Hypothalamus (tissue), 51 donors: ENCODE data around the gene STYXL1.

Experiments used
- DNase-seq, 51 donors: peaks; one replicate each; lab custom pipeline; 2025; lab: John Stamatoyannopoulos, UW

The STYXL1 gene

GRCh38 chr7:75982306-75983064 is 65.3 kb downstream of the STYXL1 start:
- no peak for DNase-seq

DNA sequence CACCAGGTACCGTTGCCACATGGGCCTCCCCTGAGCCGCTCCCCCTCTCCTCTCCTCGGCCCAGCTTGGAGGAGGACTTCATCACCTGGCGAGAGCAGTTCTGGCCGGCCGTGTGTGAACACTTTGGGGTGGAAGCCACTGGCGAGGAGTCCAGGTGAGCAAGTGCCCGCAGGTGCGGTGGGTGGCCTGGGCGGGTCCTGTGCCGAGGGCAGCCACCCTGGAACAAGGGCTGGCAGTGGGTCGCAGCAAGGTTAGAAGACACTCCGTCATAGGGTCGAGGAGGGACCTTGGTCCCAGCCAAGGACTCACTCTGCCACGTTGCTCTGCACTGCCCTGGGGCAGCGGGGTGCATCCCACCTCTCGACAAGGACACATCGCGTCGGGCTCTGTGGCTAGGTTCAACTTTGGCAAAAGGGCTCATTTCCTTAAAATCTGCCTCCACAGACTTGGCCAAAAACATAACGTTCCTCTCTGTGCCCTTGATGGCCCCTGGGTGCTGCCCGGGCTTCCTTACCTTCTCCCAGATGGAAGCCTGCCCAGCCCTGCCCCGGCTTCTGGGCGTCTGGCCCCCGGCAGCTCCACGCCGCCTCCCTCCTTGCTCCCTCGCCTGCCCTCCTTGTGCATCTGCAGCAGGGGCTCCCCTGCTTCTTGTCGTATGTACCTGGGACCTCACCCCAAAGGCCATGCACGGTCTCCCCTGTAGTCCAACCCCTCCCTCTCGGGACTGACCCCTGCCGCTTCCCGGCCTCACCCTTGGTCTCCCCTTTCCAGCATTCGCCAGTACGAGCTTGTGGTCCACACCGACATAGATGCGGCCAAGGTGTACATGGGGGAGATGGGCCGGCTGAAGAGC is 66.1 kb downstream of the STYXL1 start:
- DNase-seq, result no peak

DNA sequence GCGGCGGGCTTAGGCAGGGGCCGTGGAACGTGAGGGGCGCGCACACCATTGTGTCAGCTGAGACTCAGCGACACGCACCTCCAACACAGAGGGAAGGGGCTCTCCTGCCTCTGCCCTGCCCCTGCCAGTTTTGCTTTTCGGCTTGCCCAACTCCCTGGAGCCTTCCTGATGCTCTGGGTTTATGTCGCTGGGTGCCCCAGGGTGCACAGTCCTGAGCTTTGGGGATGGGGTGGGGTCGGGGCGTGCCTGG is 66.7 kb downstream of the STYXL1 start:
- DNase-seq, result no peak

GRCh38 chr7:75980430-75981202 is 67.2 kb downstream of the STYXL1 start:
- no peak for DNase-seq

GRCh38 chr7:75979759-75980429 is 67.9 kb downstream of the STYXL1 start:
- DNase-seq, result no peak

- peak in 1 of 51 donors; percentile 17 for DNase-seq
Observed at GRCh38 chr7:75977743-75978142, 70.1 kb downstream of the STYXL1 start.

DNA sequence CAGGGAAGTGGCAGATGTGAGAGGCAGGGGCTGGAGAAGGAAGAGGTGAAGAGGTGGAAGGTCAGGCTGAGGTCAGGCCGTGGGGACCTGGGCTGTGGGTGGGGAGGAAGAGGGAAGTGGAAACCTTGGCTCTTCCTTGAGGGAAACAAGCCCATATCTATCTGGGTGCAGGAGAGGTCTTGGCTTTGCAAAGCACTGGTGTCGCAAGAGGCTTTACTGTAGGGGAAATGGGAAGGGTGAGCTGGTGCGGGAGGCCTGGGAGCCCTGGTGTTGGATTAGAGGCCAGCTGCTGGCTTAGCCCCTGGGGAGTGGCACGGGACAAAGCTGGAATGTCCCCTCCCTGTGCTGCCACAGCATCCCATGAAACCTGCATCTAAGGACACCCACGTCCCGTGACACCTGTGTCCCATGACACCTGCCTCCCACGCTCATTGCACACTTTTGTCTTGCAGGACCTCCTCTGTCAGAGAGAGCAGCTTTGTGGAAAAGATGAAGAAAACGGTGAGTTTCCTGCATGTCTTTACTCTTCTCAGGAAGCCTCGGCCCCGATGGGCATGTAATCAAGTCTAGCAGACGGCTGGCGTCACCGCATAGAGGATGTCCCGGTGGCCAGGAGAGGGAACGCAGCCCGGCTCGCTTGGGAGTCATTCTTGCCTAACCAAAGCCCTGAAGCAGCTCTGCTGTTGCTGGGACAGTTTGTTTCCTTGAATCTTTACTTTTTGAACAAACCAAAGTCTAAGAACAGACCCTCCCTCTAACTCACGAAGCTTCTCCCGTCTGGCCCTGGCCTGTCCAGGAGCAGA is 75.6 kb downstream of the STYXL1 start:
- no peak for DNase-seq

GRCh38 chr7:75971309-75971960 is 76.4 kb downstream of the STYXL1 start:
- DNase-seq, result no peak

DNA sequence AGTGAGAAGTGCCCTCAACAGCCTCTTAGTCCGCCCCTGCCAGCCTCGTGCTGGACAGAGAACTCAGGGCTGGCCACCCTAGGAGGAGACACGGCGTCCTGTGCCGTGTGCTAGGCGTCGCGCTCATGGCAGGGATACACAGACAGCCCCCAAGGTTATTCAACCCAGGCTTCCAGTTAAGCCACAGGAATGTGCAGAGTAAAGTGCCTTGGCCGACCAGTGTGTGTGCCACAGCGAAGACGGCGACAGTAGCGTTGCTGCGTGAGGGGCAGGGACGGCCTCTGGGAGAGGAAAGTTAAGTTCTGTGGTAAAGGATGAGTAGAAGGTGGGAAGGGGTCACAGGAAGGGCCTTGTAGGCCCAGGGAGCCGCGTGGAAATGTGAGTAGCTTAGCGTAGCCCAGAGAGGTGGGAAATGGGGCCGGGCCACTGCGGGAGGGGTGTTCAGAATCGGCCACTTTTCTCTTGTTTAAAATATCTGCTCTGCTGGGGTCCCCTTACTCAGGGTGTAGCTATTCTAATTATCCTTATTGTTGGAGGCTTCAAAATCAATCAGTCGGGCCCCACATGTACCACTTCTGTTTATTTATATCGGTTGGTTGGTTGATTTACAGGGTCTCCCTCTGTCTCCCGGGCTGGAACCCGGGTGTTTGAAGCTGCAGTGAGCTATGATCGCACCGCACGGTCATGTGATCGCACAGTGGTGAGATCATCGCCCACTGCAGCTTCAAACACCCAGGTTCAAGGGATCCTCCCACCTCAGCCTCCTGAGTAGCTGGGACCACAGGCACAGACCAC is 77.9 kb downstream of the STYXL1 start:
- no peak for DNase-seq

DNA sequence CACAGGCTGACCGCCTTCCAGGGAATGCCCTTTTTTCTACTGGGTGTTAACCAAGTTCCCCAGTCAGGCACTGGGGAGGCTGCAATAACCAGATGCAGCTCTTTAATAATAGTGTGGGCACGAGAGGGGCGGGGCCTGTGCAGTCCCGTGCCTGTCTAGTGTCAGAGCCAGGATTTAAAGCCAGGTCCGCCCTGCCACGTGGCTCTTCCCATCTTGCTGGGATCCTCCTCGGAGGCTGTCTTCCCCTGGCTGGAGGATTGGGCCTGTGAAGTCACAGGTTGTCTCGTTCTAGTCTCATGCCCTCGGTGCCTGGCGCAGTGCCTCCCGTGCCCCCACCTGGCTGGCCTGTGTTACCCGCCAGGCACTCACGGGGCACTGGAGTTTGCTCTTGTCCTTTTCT is 78.6 kb downstream of the STYXL1 start:
- DNase-seq, result peak in 3 of 51 donors; percentile 38 to 41 (median 41)

DNA sequence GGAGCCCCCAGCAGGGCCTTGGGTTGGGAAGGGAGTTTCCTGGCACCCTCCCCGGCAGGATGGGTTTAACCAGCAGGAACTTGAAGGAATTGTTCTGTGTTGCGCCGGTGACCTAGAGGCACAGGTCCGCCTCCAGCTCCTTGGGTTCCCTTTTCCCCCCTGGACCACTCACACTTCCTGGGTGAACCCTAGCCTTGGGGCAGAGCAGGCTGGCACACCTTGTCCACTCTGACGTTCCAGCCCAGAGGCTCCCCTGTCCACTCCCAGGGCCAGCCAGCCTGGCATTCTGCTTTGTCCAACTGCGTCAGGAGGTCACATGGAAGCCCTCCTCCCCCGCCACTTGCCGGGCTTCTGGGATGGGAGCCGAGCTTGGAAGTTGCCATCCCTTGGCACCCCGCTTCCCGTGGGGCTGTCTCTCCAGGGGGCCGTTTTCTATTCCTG is 79.2 kb downstream of the STYXL1 start:
- peak in 40 of 51 donors; percentile 23 to 87 (median 68) for DNase-seq

DNA sequence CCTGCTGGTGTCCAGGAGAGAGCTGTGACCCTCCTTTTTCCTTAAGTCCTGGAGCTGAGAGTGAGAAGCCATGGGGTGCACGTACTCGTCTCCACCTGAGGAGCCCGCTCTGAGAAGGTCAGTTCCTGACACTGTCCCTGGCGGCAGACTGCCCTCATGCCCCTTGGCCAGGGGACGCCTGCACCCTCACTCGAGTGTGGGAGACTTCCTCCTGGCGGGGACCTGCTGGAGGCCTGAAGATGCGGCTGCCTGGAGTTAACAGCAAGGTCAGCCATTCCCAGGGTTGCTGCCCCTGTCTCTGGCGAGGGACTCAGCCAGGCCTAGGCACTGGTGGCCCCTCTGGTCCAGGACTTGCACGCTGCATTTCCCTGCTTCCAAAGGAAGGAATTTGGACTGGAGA is 79.8 kb downstream of the STYXL1 start:
- DNase-seq, result no peak

DNA sequence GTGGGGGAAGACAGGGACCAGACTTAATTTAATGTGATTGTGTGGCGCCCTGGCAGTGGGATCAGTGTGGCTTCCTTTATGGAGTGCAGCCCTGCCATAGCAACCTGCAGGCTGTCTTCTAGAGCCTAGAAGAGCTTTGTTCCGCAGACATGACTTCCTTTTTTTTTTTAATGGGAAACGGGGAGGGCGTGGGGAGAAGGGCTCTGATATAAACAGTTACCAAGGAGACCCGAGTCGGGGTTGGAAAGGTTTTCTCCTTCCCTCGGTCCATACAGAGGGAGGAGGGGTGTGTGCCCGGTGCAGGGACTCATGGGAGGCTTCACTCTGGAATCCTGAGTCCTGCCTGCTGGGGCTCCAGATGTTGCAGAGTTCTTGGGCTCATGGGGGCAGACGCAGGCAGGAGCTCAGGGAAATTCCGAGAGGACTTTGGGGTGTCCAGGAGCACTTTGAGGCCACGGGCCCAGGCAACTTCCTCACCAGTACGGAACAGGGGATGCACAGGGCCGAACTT is 80.3 kb downstream of the STYXL1 start:
- peak in 9 of 51 donors; percentile 14 to 55 (median 34) for DNase-seq

- DNase-seq, result peak in 1 of 51 donors; percentile 55
Observed at GRCh38 chr7:75967055-75967454, 80.7 kb downstream of the STYXL1 start.

DNA sequence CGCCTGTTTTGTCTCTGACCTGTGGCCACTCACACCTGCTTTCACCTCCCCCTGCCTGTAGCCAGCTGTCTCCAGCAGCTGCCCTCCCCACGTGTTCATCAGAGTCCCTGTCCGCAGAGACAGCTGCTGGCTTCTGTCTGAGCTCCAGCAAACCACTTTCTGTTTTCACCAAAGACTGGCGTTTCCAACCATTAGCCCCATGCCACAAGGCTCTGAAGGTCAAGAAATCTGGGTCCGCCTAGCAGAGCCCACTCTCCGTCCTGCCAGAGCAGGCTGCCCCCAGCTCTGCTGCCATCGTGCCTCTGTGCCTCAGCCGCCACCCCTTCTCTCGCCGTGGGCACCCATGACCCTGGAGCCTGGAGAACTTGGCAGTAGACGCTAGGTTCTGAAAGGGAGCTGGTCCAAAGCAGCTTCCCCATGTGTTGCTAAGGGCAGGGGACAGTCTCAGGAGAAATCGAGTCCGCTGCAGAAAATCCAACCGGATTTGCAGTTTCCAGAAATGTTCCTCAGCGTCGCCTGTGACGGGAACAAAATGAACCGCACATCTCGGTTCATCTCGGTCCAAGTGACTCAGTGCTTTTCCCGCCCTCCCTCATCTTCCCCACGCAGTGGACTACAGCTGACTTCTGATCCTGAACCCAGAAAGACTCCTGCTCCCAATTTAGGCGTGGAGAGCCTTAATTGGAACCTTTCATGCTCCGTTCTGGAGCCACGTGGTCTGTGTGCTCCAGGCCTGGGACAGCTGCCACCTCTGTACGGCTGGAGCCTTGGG is 81.4 kb downstream of the STYXL1 start:
- DNase-seq, result peak in 26 of 51 donors; percentile 17 to 69 (median 48)

DNA sequence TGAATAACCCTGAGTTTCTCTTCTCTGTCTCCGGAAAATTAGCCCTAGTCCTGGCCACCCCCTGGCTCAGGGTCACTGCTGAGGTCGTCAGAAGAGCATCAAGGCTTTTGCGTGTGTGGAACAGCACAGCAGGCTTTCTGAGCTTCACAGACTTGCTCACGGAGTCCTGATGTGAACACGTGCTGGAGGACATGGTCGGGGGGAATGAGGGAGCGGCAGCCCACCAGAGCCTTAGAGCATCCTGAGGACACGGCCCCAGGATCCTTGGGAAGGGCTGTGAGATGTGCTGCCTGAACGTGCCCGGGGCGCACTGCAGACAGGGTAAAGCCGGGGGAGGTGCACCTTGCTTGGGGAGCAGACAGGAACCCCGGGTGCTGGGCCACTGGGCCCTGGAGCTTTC is 82.2 kb downstream of the STYXL1 start:
- no peak for DNase-seq

DNA sequence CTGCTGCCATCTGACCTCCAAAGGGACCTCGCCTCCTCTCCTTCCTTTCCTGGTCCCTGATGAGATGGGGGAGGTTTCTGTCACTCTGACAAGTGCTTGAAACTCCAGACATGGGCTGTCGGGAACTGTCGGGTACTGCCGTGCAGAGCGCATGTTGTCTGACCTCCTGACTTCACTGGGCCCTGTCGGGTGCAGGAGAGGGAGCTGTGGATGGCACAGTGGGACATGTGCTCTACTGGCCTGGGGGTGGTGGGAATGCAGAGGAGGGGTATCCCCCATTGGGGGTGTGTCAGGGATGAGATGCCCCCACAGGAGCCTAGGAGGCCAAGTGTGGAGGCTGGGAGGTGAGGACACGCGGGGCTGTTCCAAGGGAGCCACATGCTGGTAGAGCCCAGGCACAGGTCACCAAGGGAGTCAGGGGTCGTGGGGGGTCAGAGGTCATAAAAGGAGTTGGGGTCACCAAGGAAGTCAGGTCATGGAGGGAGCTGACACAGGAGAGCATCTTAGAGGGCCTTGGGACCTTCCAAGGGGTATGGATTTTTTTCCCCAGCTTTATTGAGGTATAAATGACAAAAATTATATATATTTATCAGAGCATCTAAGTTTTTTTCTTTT is 84.3 kb downstream of the STYXL1 start:
- DNase-seq, result no peak
